Superior temporal gyrus (tissue), 1 donor: ENCODE results near the gene FAM234B.

Experiments
- DNase-seq: peaks from one replicate; pipeline ENCODE4 v3.0.0-alpha.2; 2016; ENCODE audit errors: extremely low spot score

The FAM234B gene

DNA sequence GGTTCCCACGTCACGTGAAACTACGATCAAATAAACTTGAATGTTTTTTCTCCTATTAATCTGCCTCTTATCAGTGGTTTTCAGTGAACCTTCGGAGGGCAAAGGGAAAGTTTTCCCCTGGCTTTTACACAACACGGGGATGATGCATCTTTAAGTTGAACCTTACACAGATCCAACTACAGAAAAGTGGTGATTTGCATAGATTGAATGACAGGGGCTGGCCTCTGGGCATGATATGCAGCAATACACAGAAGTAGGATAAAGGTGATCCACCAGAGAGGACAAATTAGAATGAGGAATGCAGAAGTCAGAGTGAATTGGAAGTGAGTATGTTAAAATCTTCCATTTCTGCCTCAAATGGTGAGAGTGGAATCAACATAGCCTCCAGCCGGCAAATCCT lies 47.7 kb downstream of the FAM234B start:
- no peak for DNase-seq

GRCh38 chr12:13093191-13093847 lies 49.1 kb downstream of the FAM234B start:
- DNase-seq = no peak

DNA sequence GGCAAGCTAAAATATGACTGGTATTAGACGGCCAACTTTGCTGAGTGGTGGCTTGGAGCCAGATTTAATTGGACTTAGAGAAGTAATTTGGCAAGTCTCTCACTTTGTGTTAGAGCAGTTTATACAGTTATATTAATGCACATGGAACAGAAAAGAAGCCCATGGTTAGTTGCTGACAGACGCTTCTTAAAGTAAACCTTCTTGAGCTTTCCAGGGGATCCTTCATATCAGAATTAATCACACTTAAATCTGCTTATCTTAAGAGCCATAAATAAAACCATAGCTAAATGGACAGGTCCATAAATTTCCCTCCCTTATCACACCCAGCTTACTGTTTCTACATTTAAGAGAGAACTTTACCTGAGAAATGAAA lies 49.7 kb downstream of the FAM234B start:
- DNase-seq = no peak

GRCh38 chr12:13094367-13094766 lies 50.2 kb downstream of the FAM234B start:
- no peak for DNase-seq

GRCh38 chr12:13095266-13095995 lies 51.2 kb downstream of the FAM234B start:
- no peak for DNase-seq

GRCh38 chr12:13097491-13098011 lies 53.4 kb downstream of the FAM234B start:
- DNase-seq = no peak

DNA sequence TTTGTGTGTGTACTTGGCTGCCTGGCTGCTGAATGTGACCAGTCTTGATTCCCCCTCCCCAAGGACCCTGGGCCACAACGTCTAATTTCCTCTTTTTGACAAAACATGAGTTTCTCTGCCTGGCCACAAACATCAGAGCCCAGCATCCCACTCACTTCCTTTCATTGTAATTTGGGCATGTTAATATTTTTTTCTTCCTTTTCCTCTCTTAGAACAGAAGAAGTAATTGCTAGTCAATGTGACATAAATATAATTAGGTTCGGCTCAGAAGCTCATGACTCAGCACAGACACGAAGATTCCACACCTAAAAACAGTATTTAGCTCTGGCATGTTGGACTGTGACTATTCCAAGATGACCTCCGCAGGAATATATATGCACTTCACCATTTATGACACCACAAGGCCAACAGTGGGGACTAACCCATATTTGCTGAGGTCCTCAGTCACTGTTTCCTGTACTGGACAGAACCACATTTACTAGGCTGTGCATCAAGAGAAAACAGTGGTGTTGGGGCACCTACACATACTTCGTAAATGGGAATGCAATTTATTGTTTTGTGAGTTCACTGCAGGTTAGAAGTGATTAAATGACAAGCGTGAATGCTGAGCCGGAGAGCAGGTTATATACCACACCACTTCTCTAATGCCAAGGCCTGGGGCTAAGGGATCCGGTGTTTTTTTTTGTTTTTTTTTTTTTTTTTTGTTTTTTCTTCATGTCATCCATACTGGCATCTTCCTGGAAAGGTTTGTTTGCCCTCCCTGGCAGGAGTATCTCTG lies 55.1 kb downstream of the FAM234B start:
- DNase-seq = no peak

GRCh38 chr12:13099844-13100604 lies 55.8 kb downstream of the FAM234B start:
- DNase-seq = no peak

GRCh38 chr12:13100605-13100881 lies 56.4 kb downstream of the FAM234B start:
- DNase-seq = peak; percentile 69

- peak; percentile 82 for DNase-seq
Observed at GRCh38 chr12:13100882-13101769, 56.9 kb downstream of the FAM234B start.

GRCh38 chr12:13101821-13102375 lies 57.7 kb downstream of the FAM234B start:
- DNase-seq = peak; percentile 52

GRCh38 chr12:13102461-13103195 lies 58.4 kb downstream of the FAM234B start:
- peak; percentile 86 for DNase-seq

DNA sequence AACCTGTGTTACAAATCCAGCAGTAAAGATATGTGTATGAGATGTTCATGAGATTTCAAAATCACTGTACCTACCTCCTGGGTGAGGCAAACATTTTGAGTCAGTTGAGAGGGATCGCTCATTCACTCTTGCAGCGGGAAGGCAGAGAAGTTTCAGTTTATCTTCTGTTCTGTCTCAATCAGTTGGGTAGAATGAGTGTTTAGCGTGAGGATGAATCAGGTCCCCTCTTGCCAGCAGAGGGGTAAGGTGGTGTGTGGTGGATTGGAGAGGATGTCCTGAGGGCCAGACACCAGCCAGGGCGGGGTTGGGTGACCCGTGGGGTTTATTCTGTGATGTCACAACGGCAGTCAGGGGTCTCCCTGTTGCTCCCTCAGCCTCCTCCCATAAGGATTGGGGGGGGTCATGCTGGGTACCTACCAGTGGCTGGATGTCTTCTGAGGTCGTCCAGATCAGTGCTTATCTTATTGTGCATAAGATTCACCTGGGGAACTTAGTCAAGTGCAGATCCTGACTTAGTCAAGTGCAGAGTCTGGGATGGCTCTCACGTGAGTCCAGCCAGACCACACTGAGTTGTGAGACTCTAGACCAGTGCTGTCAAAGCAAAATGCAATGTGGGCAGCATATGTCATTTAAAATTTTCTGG lies 59.3 kb downstream of the FAM234B start, which contains the start of gene GSG1:
Gene GSG1 (minus strand): TSS at position 277 of the 643 bp plus-strand sequence. CDS start 155 bp downstream, at position 122.
- no peak for DNase-seq

- no peak for DNase-seq
Observed at GRCh38 chr12:13104409-13104808, 60.2 kb downstream of the FAM234B start.

DNA sequence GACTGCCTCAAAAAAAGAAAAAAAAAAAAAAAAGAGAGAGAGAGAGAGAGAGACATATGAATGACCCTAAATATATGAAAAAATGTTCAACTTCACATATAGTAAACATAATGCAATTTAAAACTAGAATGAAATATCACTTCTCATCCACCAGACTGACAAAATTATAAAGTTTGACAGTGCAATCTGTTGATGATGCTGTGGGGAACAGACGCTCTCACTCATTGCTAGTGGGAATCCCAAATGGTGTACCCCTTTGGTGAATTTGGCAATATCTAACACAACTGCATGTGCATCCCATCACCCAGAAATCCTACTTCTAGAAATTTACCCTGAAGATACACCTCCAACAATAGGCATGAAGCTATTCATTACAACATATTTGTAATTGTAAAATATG lies 61.6 kb downstream of the FAM234B start:
- no peak for DNase-seq

DNA sequence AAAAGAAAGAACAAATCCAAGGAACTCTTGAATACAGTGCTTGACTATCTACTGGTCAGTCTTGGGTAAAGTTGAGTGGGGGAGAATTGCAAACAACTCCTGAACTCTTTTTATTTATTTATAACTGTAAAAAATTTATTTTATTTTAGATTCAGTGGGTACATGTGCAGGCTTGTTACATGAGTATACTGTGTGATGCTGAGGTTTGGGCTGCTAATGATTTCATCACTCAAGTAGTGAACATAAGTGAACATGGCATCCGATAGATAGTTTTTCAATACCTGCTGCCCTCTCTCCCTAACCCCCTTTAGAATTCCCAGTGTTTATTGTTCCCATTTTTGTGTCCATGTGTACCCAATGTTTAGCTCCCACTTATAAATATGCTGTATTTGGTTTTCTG lies 62.5 kb downstream of the FAM234B start:
- no peak for DNase-seq

- no peak for DNase-seq
Observed at GRCh38 chr12:13112968-13113367, 68.8 kb downstream of the FAM234B start.

DNA sequence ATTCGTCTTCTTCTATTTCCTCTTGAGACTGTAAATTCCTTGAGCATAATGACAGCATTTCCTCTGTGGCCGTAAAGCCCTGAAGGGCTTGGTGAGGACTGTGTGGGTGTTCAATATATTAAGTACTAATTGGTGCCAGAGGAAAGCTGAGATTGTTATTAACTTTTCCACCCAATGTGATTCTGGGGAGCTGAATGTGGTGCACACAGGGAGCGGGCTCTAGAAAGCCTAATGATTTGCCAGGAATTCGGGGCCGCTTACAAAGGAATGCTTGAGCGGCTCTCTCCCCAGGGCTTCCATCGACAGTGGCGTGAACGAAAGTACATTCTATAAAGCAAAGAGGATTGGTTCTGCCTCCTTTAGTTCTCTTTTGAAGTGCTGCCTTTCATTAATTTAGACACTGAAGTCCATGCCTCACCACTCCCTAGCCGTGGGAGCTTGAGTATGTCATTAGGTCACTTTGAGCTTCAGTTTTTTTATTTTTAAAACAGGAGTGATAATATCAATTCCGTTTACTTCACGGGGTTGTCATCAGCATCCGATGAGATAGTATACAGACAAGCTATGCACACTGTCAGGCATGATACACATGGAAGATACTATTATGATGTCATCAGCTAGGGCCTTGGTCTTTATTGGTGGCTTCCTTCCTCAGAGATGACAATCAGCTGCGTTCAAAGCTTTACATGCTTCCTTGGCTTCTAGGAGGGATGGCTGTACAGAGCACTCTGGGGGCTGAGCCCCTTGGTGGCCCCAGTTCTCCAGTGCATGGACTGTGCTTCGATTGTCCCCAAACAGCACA lies 70.3 kb downstream of the FAM234B start:
- no peak for DNase-seq
